Lower lobe of right lung (tissue), 2 donors: ENCODE results near the gene CRAT. TPM values are rescaled to one million over a fixed set of nuclear protein-coding genes. Genes with fewer than 3 reads are reported as not detected.

Experiments
- ATAC-seq, 2 donors: fragments of 200-7000 bp; cut with Tn5 transposase; one replicate each; pipeline ENCODE4 v1.9.1; 2020 to 2022; ENCODE audit warnings: mild to moderate bottlenecking in 2 of 2, moderate library complexity in 2 of 2
- DNase-seq: peaks from one replicate; pipeline ENCODE4 v3.0.0-alpha.2; 2020
- H3K27ac ChIP-seq: fragments of 200-600 bp; one replicate; pipeline ENCODE4 v1.8.0; 2022
- H3K27me3 ChIP-seq: fragments of 200-600 bp; one replicate; pipeline ENCODE4 v1.8.0; 2022; ENCODE audit warnings: low read depth
- H3K36me3 ChIP-seq: fragments of 200-600 bp; one replicate; pipeline ENCODE4 v1.8.0; 2022; ENCODE audit warnings: mild to moderate bottlenecking
- H3K4me1 ChIP-seq: fragments of 200-600 bp; one replicate; pipeline ENCODE4 v1.8.0; 2022
- H3K4me3 ChIP-seq: fragments of 200-600 bp; one replicate; pipeline ENCODE4 v1.8.0; 2022; ENCODE audit warnings: mild to moderate bottlenecking
- H3K9me3 ChIP-seq: fragments of 200-600 bp; one replicate; pipeline ENCODE4 v1.8.0; 2022
- CTCF ChIP-seq: fragments of 200-600 bp; IDR thresholded peaks from one replicate; pipeline ENCODE4 v1.8.0; 2022; ENCODE audit warnings: antibody characterized with exemption, mild to moderate bottlenecking
- intact Hi-C: fragments of 100-400 bp; cut with DNase I; formaldehyde crosslinking; loops from one replicate; pipeline ENCODE4 v1.11.0; 2022
- total RNA-seq: library from RNA; stranded (reverse); fragmentation: NEBNext Ultra II Directional; extraction: Animal tissue kit (Norgen Biotek cat#: 25700); gene quantifications from one replicate; pipeline ENCODE4 v1.2.1, GENCODE V29; 2021
- donor health status: DM: no; HTN: yes; CAD: no; lungs with severe emphysema.

Gene CRAT
- total RNA-seq, 1 donor from 2014 or later, result 23.2 TPM

- peaks cover 12% of the 10 kb centered on the region for H3K4me1 ChIP-seq
- no peak for DNase-seq
- intact Hi-C loops, result no loop called here
- TF ChIP-seq CTCF, result no peak
- no peak overlapping the region for H3K4me3 ChIP-seq
- no peaks in the 10 kb centered on the region for H3K27me3 ChIP-seq
- ATAC-seq, result no peak
- peaks cover 23% of the 10 kb centered on the region for H3K36me3 ChIP-seq
- H3K9me3 ChIP-seq, result no peaks in the 10 kb centered on the region
- no peak overlapping the region for H3K27ac ChIP-seq
Measured at GRCh38 chr9:129105857-129106694, 4.5 kb downstream of the CRAT start.

- DNase-seq (no peak), ATAC-seq (no peak)
- Histone ChIP-seq H3K36me3 (peaks cover 23% of the 10 kb centered on the region), H3K9me3 (no peaks in the 10 kb centered on the region), H3K27ac (no peak overlapping the region), H3K4me1 (peaks cover 1% of the 10 kb centered on the region), H3K4me3 (no peak overlapping the region), H3K27me3 (no peaks in the 10 kb centered on the region)
- intact Hi-C loops, result no loop called here
- no peak for TF ChIP-seq CTCF
Measured at GRCh38 chr9:129104051-129104450, 6.5 kb downstream of the CRAT start.

- Histone ChIP-seq H3K4me1 (no peaks in the 10 kb centered on the region), H3K4me3 (no peak overlapping the region), H3K36me3 (peaks cover 23% of the 10 kb centered on the region), H3K27ac (no peak overlapping the region), H3K27me3 (no peaks in the 10 kb centered on the region), H3K9me3 (no peaks in the 10 kb centered on the region)
- ATAC-seq, result no peak
- no peak for DNase-seq
- intact Hi-C loops, result no loop called here
- TF ChIP-seq CTCF, result no peak
Measured at GRCh38 chr9:129103595-129103965, 7.0 kb downstream of the CRAT start.

- Histone ChIP-seq H3K27me3 (no peaks in the 10 kb centered on the region), H3K9me3 (no peaks in the 10 kb centered on the region), H3K4me3 (no peak overlapping the region), H3K27ac (no peak overlapping the region), H3K4me1 (no peaks in the 10 kb centered on the region), H3K36me3 (peaks cover 28% of the 10 kb centered on the region)
- peak; percentile 62 for DNase-seq
- intact Hi-C loops, result no loop called here
- peak; percentile 39 for TF ChIP-seq CTCF
- ATAC-seq, result peak; percentile 51 to 65
Measured at GRCh38 chr9:129102791-129103594, 7.6 kb downstream of the CRAT start.

GRCh38 chr9:129102095-129102525, 8.5 kb downstream of the CRAT start:
- no peaks in the 10 kb centered on the region for H3K27me3 ChIP-seq
- no peaks in the 10 kb centered on the region for H3K4me1 ChIP-seq
- H3K9me3 ChIP-seq, result no peaks in the 10 kb centered on the region
- H3K27ac ChIP-seq, result no peak overlapping the region
- ATAC-seq (no peak), DNase-seq (no peak)
- no peak overlapping the region for H3K4me3 ChIP-seq
- intact Hi-C loops, result no loop called here
- peaks cover 26% of the 10 kb centered on the region for H3K36me3 ChIP-seq
- no peak for TF ChIP-seq CTCF
